HepG2 (cell line): ENCODE data around the gene NUTF2. TPM values are rescaled to one million over a fixed set of nuclear protein-coding genes. Genes with fewer than 3 reads are reported as not detected.

Experiments
- ATF1 ChIP-seq: IDR thresholded peaks from 2 replicates; pipeline ENCODE4 v1.6.1; 2016; ENCODE audit warnings: mild to moderate bottlenecking, control low read depth
- BCL3 ChIP-seq: sonication (generic); formaldehyde crosslinking; IDR thresholded peaks from 2 replicates; pipeline ENCODE4 v1.5.1; 2020; ENCODE audit warnings: mild to moderate bottlenecking, missing genetic modification reagents, moderate library complexity
- CHD2 ChIP-seq: IDR thresholded peaks from 2 replicates; pipeline ENCODE4 v1.6.1; 2011; ENCODE audit warnings: low read depth, low read length, improper control_type of control experiment
- CREB1 ChIP-seq, 2 experiments: fragments of 450-650 bp in 1 of 2; IDR thresholded peaks; 2 replicates each; pipeline ENCODE4 v1.6.1; 2016 to 2017; ENCODE audit warnings: control low read depth in 1 of 2, mild to moderate bottlenecking in 1 of 2, missing compliant biosample characterization in 1 of 2, missing genetic modification characterization in 1 of 2
- DNMT1 ChIP-seq: sonication (generic); formaldehyde crosslinking; IDR thresholded peaks from 2 replicates; pipeline ENCODE4 v1.5.1; 2020; ENCODE audit warnings: mild to moderate bottlenecking, missing genetic modification reagents
- DNMT3B ChIP-seq: conservative IDR thresholded peaks from 2 replicates; pipeline ENCODE4 v1.6.1; 2016; ENCODE audit warnings: missing biosample characterization, control low read depth
- FOXA3 ChIP-seq: IDR thresholded peaks from 2 replicates; pipeline ENCODE4 v1.6.1; 2016; ENCODE audit warnings: missing genetic modification reagents, missing compliant biosample characterization
- HCFC1 ChIP-seq: fragments of 150-350 bp; IDR thresholded peaks from 2 replicates; pipeline ENCODE4 v1.6.1; 2014; ENCODE audit warnings: low read depth, low read length
- HMGXB3 ChIP-seq: sonication (generic); formaldehyde crosslinking; IDR thresholded peaks from 2 replicates; pipeline ENCODE4 v1.4.0; 2020; ENCODE audit warnings: missing genetic modification reagents, borderline replicate concordance
- IRX3 ChIP-seq: sonication (generic); formaldehyde crosslinking; IDR thresholded peaks from 2 replicates; pipeline ENCODE4 v1.8.1; 2023; ENCODE audit warnings: mild to moderate bottlenecking, low read depth, missing genetic modification reagents, borderline replicate concordance
- RNF219 ChIP-seq: sonication (generic); formaldehyde crosslinking; IDR thresholded peaks from 2 replicates; pipeline ENCODE4 v1.5.0; 2020; ENCODE audit warnings: mild to moderate bottlenecking, missing genetic modification reagents
- ZBTB21 ChIP-seq: sonication (generic); formaldehyde crosslinking; IDR thresholded peaks from 2 replicates; pipeline ENCODE4 v1.4.0; 2020; ENCODE audit warnings: missing genetic modification reagents
- ZC3H13 ChIP-seq: sonication (generic); formaldehyde crosslinking; IDR thresholded peaks from 2 replicates; pipeline ENCODE4 v1.8.1; 2023; ENCODE audit warnings: mild to moderate bottlenecking, missing genetic modification reagents, moderate library complexity
- ZNF34 ChIP-seq: sonication (generic); formaldehyde crosslinking; IDR thresholded peaks from 2 replicates; pipeline ENCODE4 v1.4.0; 2020; ENCODE audit warnings: mild to moderate bottlenecking, missing genetic modification reagents, borderline replicate concordance
- ZNF547 ChIP-seq: sonication (generic); formaldehyde crosslinking; IDR thresholded peaks from 2 replicates; pipeline ENCODE4 v1.5.1; 2020; ENCODE audit warnings: mild to moderate bottlenecking, missing genetic modification reagents
- ZNF605 ChIP-seq: sonication (generic); formaldehyde crosslinking; IDR thresholded peaks from 2 replicates; pipeline ENCODE4 v1.8.0; 2022; ENCODE audit warnings: mild to moderate bottlenecking, missing genetic modification reagents
- ZNF749 ChIP-seq: sonication (generic); formaldehyde crosslinking; IDR thresholded peaks from 2 replicates; pipeline ENCODE4 v1.8.0; 2022; ENCODE audit warnings: mild to moderate bottlenecking, missing genetic modification reagents, moderate library complexity, borderline replicate concordance
- polyA plus RNA-seq, 8 experiments: library from polyadenylated mRNA; depleted of rRNA in 3 of 8; stranded (reverse) in 7 of 8; unstranded in 1 of 8; fragments of >200 nt; fragmentation: Illumina TruSeq in 4 of 8; extraction: Trizol in 4 of 8; gene quantifications; 2 replicates each; pipeline versions ENCODE4 v1.2.1 to v1.2.3, GENCODE V29; 2011 to 2016; ENCODE audit warnings: low read depth in 4 of 8, missing spikeins in 1 of 8, mixed read lengths in 1 of 8; ENCODE audit not compliant: insufficient read depth in 1 of 8
- total RNA-seq, 5 experiments: library from RNA; depleted of rRNA; stranded (reverse); fragments of >200 nt; fragmentation: Illumina TruSeq; extraction: Trizol; gene quantifications; 2 replicates each; pipeline ENCODE4 v1.2.3, GENCODE V29; 2016; ENCODE audit warnings: low read depth in 1 of 5

NUTF2 gene
- total and polyA plus RNA-seq, 2 of the 13 experiments (the other 11 are each of a cell fraction or from before 2014, with no cell fraction given) = 168 to 214 TPM

- TF ChIP-seq ZC3H13 (CRISPR knock-in tag) (peak; percentile 38), ZNF34 (CRISPR knock-in tag) (no peak), ZNF605 (CRISPR knock-in tag) (no peak), DNMT1 (0 out of 2 replicates have a peak, but pooled peaks have one; percentile 35), ZNF547 (no peak; the same call in none of the 2 replicates), HMGXB3 (CRISPR knock-in tag) (peak; percentile 52; the same call in 1 of the 2 replicates), ATF1 (CRISPR knock-in tag) (peak; percentile 88), IRX3 (no peak), CHD2 (peak; percentile 46; the same call in 1 of the 2 replicates), FOXA3 (CRISPR knock-in tag) (peak; percentile 18; the same call in 1 of the 2 replicates), DNMT3B (CRISPR knock-in tag) (peak; percentile 33; the same call in 1 of the 2 replicates), ZNF749 (CRISPR knock-in tag) (no peak), ZBTB21 (CRISPR knock-in tag) (no peak), BCL3 (CRISPR knock-in tag) (peak; percentile 92), CREB1 (IDR thresholded peaks at IDR 0.05) (peak; percentile 77), CREB1 (CRISPR knock-in tag; IDR thresholded peaks at IDR 0.05) (peak; percentile 91), RNF219 (no peak), HCFC1 (peak; percentile 99)
Measured at GRCh38 chr16:67806428-67807147, 40.1 kb upstream of the NUTF2 start, which contains the start of the genes RANBP10 and TSNAXIP1 (continued).
